ENCODE data around the gene AKAP1.

Gene AKAP1

GRCh38 chr17:57104461-57105175 lies 19.6 kb downstream of the AKAP1 start:
- no peaks in the 10 kb centered on the region for H3K9me3 ChIP-seq (ENCODE audit: control insufficient read depth in 1 of 2, low read length in 2 of 2)
- H3K27ac ChIP-seq (ENCODE audit: low read depth, low read length), result no peak overlapping the region
- peaks cover 55 to 59% of the 10 kb centered on the region in 2 donors for H3K4me1 ChIP-seq (ENCODE audit: control insufficient read depth in 1 of 2, insufficient read depth in 2 of 2, low read length in 2 of 2)
- H3K9ac ChIP-seq (ENCODE audit: low read depth in 1 of 2, low read length in 2 of 2), result no peak overlapping the region
- no peak overlapping the region for H3K4me3 ChIP-seq (ENCODE audit: low read depth in 1 of 2, low read length in 2 of 2)
- H3K36me3 ChIP-seq (ENCODE audit: control insufficient read depth in 1 of 2, insufficient read depth in 2 of 2, low read length in 2 of 2), result peaks cover 4 to 13% of the 10 kb centered on the region in 2 donors
- no peaks in the 10 kb centered on the region for H3K27me3 ChIP-seq (ENCODE audit: control insufficient read depth in 1 of 2, insufficient read depth in 2 of 2, low read length in 2 of 2)

GRCh38 chr17:57105591-57105990 lies 20.5 kb downstream of the AKAP1 start:
- no peak overlapping the region for H3K4me3 ChIP-seq (ENCODE audit: low read depth in 1 of 2, low read length in 2 of 2)
- peaks cover 57 to 62% of the 10 kb centered on the region in 2 donors for H3K4me1 ChIP-seq (ENCODE audit: control insufficient read depth in 1 of 2, insufficient read depth in 2 of 2, low read length in 2 of 2)
- H3K9me3 ChIP-seq (ENCODE audit: control insufficient read depth in 1 of 2, low read length in 2 of 2), result no peaks in the 10 kb centered on the region
- peaks cover 4 to 20% of the 10 kb centered on the region in 2 donors for H3K36me3 ChIP-seq (ENCODE audit: control insufficient read depth in 1 of 2, insufficient read depth in 2 of 2, low read length in 2 of 2)
- no peak overlapping the region for H3K9ac ChIP-seq (ENCODE audit: low read depth in 1 of 2, low read length in 2 of 2)
- H3K27me3 ChIP-seq (ENCODE audit: control insufficient read depth in 1 of 2, insufficient read depth in 2 of 2, low read length in 2 of 2), result no peaks in the 10 kb centered on the region
- no peak overlapping the region for H3K27ac ChIP-seq (ENCODE audit: low read depth, low read length)

GRCh38 chr17:57106107-57106835 lies 21.2 kb downstream of the AKAP1 start:
- Histone ChIP-seq H3K9me3 (ENCODE audit: control insufficient read depth in 1 of 2, low read length in 2 of 2) (no peaks in the 10 kb centered on the region), H3K9ac (ENCODE audit: low read depth in 1 of 2, low read length in 2 of 2) (no peak overlapping the region), H3K36me3 (ENCODE audit: control insufficient read depth in 1 of 2, insufficient read depth in 2 of 2, low read length in 2 of 2) (peaks cover 4 to 26% of the 10 kb centered on the region in 2 donors), H3K4me1 (ENCODE audit: control insufficient read depth in 1 of 2, insufficient read depth in 2 of 2, low read length in 2 of 2) (peaks cover 63 to 65% of the 10 kb centered on the region in 2 donors), H3K27me3 (ENCODE audit: control insufficient read depth in 1 of 2, insufficient read depth in 2 of 2, low read length in 2 of 2) (no peaks in the 10 kb centered on the region), H3K27ac (ENCODE audit: low read depth, low read length) (peak overlapping the region; percentile 60), H3K4me3 (ENCODE audit: low read depth in 1 of 2, low read length in 2 of 2) (no peak overlapping the region)

- peaks cover 4 to 33% of the 10 kb centered on the region in 2 donors for H3K36me3 ChIP-seq (ENCODE audit: control insufficient read depth in 1 of 2, insufficient read depth in 2 of 2, low read length in 2 of 2)
- no peaks in the 10 kb centered on the region for H3K27me3 ChIP-seq (ENCODE audit: control insufficient read depth in 1 of 2, insufficient read depth in 2 of 2, low read length in 2 of 2)
- H3K27ac ChIP-seq (ENCODE audit: low read depth, low read length), result peak overlapping the region; percentile 60
- peaks cover 63 to 67% of the 10 kb centered on the region in 2 donors for H3K4me1 ChIP-seq (ENCODE audit: control insufficient read depth in 1 of 2, insufficient read depth in 2 of 2, low read length in 2 of 2)
- H3K9ac ChIP-seq (ENCODE audit: low read depth in 1 of 2, low read length in 2 of 2), result peak overlapping the region; percentile 33 to 46
- H3K4me3 ChIP-seq (ENCODE audit: low read depth in 1 of 2, low read length in 2 of 2), result no peak overlapping the region
- H3K9me3 ChIP-seq (ENCODE audit: control insufficient read depth in 1 of 2, low read length in 2 of 2), result no peaks in the 10 kb centered on the region
These were observed 21.9 kb downstream of the AKAP1 start for GRCh38 chr17:57106836-57107497.

- H3K27ac ChIP-seq (ENCODE audit: low read depth, low read length), result peak overlapping the region; percentile 63
These were observed 22.6 kb downstream of the AKAP1 start for GRCh38 chr17:57107498-57108101.

GRCh38 chr17:57108671-57109392 lies 23.8 kb downstream of the AKAP1 start:
- Histone ChIP-seq H3K36me3 (ENCODE audit: control insufficient read depth in 1 of 2, insufficient read depth in 2 of 2, low read length in 2 of 2) (peaks cover 4 to 49% of the 10 kb centered on the region in 2 donors), H3K4me3 (ENCODE audit: low read depth in 1 of 2, low read length in 2 of 2) (no peak overlapping the region), H3K9me3 (ENCODE audit: control insufficient read depth in 1 of 2, low read length in 2 of 2) (no peaks in the 10 kb centered on the region), H3K9ac (ENCODE audit: low read depth in 1 of 2, low read length in 2 of 2) (peak overlapping the region; percentile 26 to 30), H3K27me3 (ENCODE audit: control insufficient read depth in 1 of 2, insufficient read depth in 2 of 2, low read length in 2 of 2) (no peaks in the 10 kb centered on the region), H3K4me1 (ENCODE audit: control insufficient read depth in 1 of 2, insufficient read depth in 2 of 2, low read length in 2 of 2) (peaks cover 63 to 67% of the 10 kb centered on the region in 2 donors), H3K27ac (ENCODE audit: low read depth, low read length) (no peak overlapping the region)

More at GRCh38 chr17:57107498-57108101, 22.6 kb downstream of the AKAP1 start:
- Histone ChIP-seq H3K9ac (ENCODE audit: low read depth in 1 of 2, low read length in 2 of 2) (peak overlapping the region in 1 of 2 donors; percentile 60), H3K36me3 (ENCODE audit: control insufficient read depth in 1 of 2, insufficient read depth in 2 of 2, low read length in 2 of 2) (peaks cover 4 to 39% of the 10 kb centered on the region in 2 donors), H3K4me1 (ENCODE audit: control insufficient read depth in 1 of 2, insufficient read depth in 2 of 2, low read length in 2 of 2) (peaks cover 63 to 67% of the 10 kb centered on the region in 2 donors), H3K27me3 (ENCODE audit: control insufficient read depth in 1 of 2, insufficient read depth in 2 of 2, low read length in 2 of 2) (no peaks in the 10 kb centered on the region), H3K9me3 (ENCODE audit: control insufficient read depth in 1 of 2, low read length in 2 of 2) (no peaks in the 10 kb centered on the region), H3K4me3 (ENCODE audit: low read depth in 1 of 2, low read length in 2 of 2) (no peak overlapping the region)

- Histone ChIP-seq H3K36me3 (ENCODE audit: control insufficient read depth in 1 of 2, insufficient read depth in 2 of 2, low read length in 2 of 2) (peaks cover 9 to 57% of the 10 kb centered on the region in 2 donors), H3K4me3 (ENCODE audit: low read depth in 1 of 2, low read length in 2 of 2) (no peak overlapping the region), H3K4me1 (ENCODE audit: control insufficient read depth in 1 of 2, insufficient read depth in 2 of 2, low read length in 2 of 2) (peaks cover 63 to 65% of the 10 kb centered on the region in 2 donors), H3K9ac (ENCODE audit: low read depth in 1 of 2, low read length in 2 of 2) (peak overlapping the region in 1 of 2 donors; percentile 30), H3K9me3 (ENCODE audit: control insufficient read depth in 1 of 2, low read length in 2 of 2) (no peaks in the 10 kb centered on the region), H3K27me3 (ENCODE audit: control insufficient read depth in 1 of 2, insufficient read depth in 2 of 2, low read length in 2 of 2) (no peaks in the 10 kb centered on the region), H3K27ac (ENCODE audit: low read depth, low read length) (no peak overlapping the region)
These were observed 24.5 kb downstream of the AKAP1 start for GRCh38 chr17:57109393-57110151.

- Histone ChIP-seq H3K9me3 (ENCODE audit: control insufficient read depth in 1 of 2, low read length in 2 of 2) (no peaks in the 10 kb centered on the region), H3K27ac (ENCODE audit: low read depth, low read length) (no peak overlapping the region), H3K4me1 (ENCODE audit: control insufficient read depth in 1 of 2, insufficient read depth in 2 of 2, low read length in 2 of 2) (peaks cover 59 to 60% of the 10 kb centered on the region in 2 donors), H3K27me3 (ENCODE audit: control insufficient read depth in 1 of 2, insufficient read depth in 2 of 2, low read length in 2 of 2) (no peaks in the 10 kb centered on the region), H3K9ac (ENCODE audit: low read depth in 1 of 2, low read length in 2 of 2) (no peak overlapping the region), H3K36me3 (ENCODE audit: control insufficient read depth in 1 of 2, insufficient read depth in 2 of 2, low read length in 2 of 2) (peaks cover 13 to 62% of the 10 kb centered on the region in 2 donors), H3K4me3 (ENCODE audit: low read depth in 1 of 2, low read length in 2 of 2) (no peak overlapping the region)
These were observed 25.1 kb downstream of the AKAP1 start for GRCh38 chr17:57110152-57110542.
